Endothelial cell (in vitro differentiated cells): ENCODE data around the gene LGALS7. TPM values are rescaled to one million over a fixed set of nuclear protein-coding genes. Genes with fewer than 3 reads are reported as not detected.
"Not testable (repeated sequence)": the region's sequence is repeated elsewhere in the genome, so short reads cannot be mapped to it uniquely, and the experiment has no call there.

Experiments
- DNase-seq: peaks from one replicate; pipeline ENCODE4 v3.0.0; 2021; ENCODE audit warnings: low spot score
- H3K27ac Mint-ChIP-seq: one replicate; pipeline ENCODE4 v1.8.0; 2021; ENCODE audit warnings: mixed read lengths, inconsistent platforms; ENCODE audit not compliant: unreplicated experiment
- H3K27me3 Mint-ChIP-seq: one replicate; pipeline ENCODE4 v1.8.0; 2021; ENCODE audit warnings: mild to moderate bottlenecking, moderate library complexity, mixed read lengths, inconsistent platforms; ENCODE audit not compliant: unreplicated experiment
- H3K36me3 Mint-ChIP-seq: one replicate; pipeline ENCODE4 v1.8.0; 2021; ENCODE audit warnings: mild to moderate bottlenecking, low read depth, mixed read lengths, inconsistent platforms; ENCODE audit not compliant: unreplicated experiment
- H3K4me1 Mint-ChIP-seq: one replicate; pipeline ENCODE4 v1.8.0; 2021; ENCODE audit warnings: mild to moderate bottlenecking, mixed read lengths, inconsistent platforms; ENCODE audit not compliant: unreplicated experiment
- H3K4me3 Mint-ChIP-seq: one replicate; pipeline ENCODE4 v1.8.0; 2021; ENCODE audit warnings: mild to moderate bottlenecking, mixed read lengths, inconsistent platforms; ENCODE audit not compliant: unreplicated experiment
- H3K9me3 Mint-ChIP-seq: one replicate; pipeline ENCODE4 v1.8.0; 2021; ENCODE audit warnings: mixed read lengths, inconsistent platforms; ENCODE audit not compliant: unreplicated experiment
- total RNA-seq: library from RNA; stranded (reverse); fragmentation: NEBNext Ultra II Directional; extraction: Animal tissue kit (Norgen Biotek cat#: 25700); gene quantifications from one replicate; pipeline ENCODE4 v1.2.1, GENCODE V29; 2021; ENCODE audit not compliant: unreplicated experiment
- TF ChIP-seq, protein P1 (sequence below): fragments of 200-600 bp; sonication (generic); IDR thresholded peaks from one replicate; pipeline ENCODE4 v1.5.0; 2021; ENCODE audit warnings: antibody characterized with exemption; ENCODE audit not compliant: unreplicated experiment

LGALS7 gene
- total RNA-seq, 1 donor from 2014 or later, result 3.6 TPM

DNA sequence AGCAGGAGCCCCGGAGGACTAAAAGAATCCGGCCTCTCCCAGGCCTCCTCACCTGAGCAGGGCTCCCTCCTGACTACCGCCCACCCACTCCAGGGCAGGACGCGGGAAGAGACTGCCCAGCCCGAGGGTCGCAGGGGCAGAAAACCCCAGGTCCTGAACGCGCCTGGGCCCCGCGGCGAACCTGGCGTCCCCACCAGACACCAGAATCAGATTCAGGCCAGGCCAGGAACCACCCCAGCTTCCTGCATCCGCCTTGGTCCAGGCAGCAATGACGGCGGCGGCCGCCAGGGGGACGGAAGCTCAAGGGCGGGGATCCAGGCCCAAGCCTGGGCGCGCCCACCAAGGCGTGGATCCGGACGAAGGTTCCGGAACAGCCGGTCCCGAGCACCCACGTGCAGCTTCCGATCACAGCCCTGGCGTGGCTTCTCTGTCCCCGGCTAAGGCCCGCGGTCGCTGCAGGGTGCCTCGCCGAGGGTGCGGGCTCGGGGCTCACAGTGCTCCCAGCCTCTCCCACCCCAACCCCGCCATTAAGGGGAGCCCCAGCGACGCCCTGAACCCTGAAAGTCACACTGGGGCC lies 3.6 kb downstream of the LGALS7 start:
- H3K27ac Mint-ChIP-seq, result peak overlapping the region; percentile 13
- no peaks in the 10 kb centered on the region for H3K9me3 Mint-ChIP-seq
- peaks cover 4% of the 10 kb centered on the region for H3K36me3 Mint-ChIP-seq
- H3K27me3 Mint-ChIP-seq, result no peaks in the 10 kb centered on the region
- peak; percentile 87 for DNase-seq
- H3K4me1 Mint-ChIP-seq, result peaks cover 10% of the 10 kb centered on the region
- TF ChIP-seq, protein P1, sequence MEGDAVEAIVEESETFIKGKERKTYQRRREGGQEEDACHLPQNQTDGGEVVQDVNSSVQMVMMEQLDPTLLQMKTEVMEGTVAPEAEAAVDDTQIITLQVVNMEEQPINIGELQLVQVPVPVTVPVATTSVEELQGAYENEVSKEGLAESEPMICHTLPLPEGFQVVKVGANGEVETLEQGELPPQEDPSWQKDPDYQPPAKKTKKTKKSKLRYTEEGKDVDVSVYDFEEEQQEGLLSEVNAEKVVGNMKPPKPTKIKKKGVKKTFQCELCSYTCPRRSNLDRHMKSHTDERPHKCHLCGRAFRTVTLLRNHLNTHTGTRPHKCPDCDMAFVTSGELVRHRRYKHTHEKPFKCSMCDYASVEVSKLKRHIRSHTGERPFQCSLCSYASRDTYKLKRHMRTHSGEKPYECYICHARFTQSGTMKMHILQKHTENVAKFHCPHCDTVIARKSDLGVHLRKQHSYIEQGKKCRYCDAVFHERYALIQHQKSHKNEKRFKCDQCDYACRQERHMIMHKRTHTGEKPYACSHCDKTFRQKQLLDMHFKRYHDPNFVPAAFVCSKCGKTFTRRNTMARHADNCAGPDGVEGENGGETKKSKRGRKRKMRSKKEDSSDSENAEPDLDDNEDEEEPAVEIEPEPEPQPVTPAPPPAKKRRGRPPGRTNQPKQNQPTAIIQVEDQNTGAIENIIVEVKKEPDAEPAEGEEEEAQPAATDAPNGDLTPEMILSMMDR, result peak; percentile 91
- peak overlapping the region; percentile 81 for H3K4me3 Mint-ChIP-seq

DNA sequence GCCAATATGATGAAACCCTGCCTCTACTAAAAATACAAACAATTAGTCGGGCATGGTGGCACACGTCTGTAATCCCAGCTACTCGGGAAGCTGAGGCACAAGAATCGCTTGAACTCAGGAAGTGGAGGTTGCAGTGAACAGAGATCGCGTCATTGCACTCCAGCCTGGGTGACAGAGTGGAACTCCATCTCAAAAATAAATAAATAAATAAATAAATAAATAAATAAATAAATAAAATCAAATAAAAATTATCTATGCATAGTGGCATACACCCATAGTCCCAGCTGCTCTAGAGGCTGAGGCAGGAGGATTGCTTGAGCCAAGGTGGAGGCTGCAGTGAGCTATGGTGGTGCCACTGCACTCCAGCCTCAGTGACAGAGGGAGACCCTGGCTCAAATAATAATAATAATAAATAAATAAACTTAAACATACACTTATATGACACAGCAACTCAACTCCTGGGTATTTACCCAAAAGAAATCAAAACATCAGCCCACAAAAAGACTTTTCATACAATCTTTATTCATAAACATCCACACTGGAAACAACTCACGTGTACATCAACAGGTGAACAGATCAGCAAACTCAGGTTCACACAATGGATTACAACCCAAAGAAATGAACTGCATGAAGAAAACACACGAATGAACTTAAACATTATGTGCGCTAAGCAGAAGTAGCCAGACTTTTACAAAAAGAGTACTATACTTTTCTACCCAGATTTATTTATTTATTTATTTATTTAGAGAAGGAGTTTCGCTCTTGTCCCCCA lies 6.9 kb downstream of the LGALS7 start:
- Mint-ChIP-seq H3K27ac (no peak overlapping the region), H3K36me3 (peaks cover 4% of the 10 kb centered on the region), H3K9me3 (no peaks in the 10 kb centered on the region), H3K4me3 (no peak overlapping the region), H3K27me3 (no peaks in the 10 kb centered on the region), H3K4me1 (peaks cover 3% of the 10 kb centered on the region)
- TF ChIP-seq, protein P1, result no peak
- DNase-seq, result no peak

- H3K36me3 Mint-ChIP-seq, result peaks cover 4% of the 10 kb centered on the region
- H3K4me3 Mint-ChIP-seq, result no peak overlapping the region
- no peaks in the 10 kb centered on the region for H3K27me3 Mint-ChIP-seq
- no peaks in the 10 kb centered on the region for H3K9me3 Mint-ChIP-seq
- no peak for DNase-seq
- H3K27ac Mint-ChIP-seq, result no peak overlapping the region
- H3K4me1 Mint-ChIP-seq, result peaks cover 3% of the 10 kb centered on the region
- TF ChIP-seq, protein P1, result no peak
Measured at GRCh38 chr19:38765214-38765613, 8.1 kb downstream of the LGALS7 start.

GRCh38 chr19:38763795-38764220 lies 9.5 kb downstream of the LGALS7 start:
- TF ChIP-seq, protein P1, result no peak
- H3K27me3 Mint-ChIP-seq, result no peaks in the 10 kb centered on the region
- H3K27ac Mint-ChIP-seq, result no peak overlapping the region
- no peak for DNase-seq
- H3K36me3 Mint-ChIP-seq, result no peaks in the 10 kb centered on the region
- no peak overlapping the region for H3K4me3 Mint-ChIP-seq
- H3K4me1 Mint-ChIP-seq, result no peaks in the 10 kb centered on the region
- no peaks in the 10 kb centered on the region for H3K9me3 Mint-ChIP-seq

- DNase-seq, H3K27me3 Mint-ChIP-seq, H3K36me3 Mint-ChIP-seq, H3K27ac Mint-ChIP-seq, H3K4me1 Mint-ChIP-seq, H3K9me3 Mint-ChIP-seq, H3K4me3 Mint-ChIP-seq: not testable (repeated sequence)
Measured at GRCh38 chr19:38761884-38762389, 11.4 kb downstream of the LGALS7 start.

DNA sequence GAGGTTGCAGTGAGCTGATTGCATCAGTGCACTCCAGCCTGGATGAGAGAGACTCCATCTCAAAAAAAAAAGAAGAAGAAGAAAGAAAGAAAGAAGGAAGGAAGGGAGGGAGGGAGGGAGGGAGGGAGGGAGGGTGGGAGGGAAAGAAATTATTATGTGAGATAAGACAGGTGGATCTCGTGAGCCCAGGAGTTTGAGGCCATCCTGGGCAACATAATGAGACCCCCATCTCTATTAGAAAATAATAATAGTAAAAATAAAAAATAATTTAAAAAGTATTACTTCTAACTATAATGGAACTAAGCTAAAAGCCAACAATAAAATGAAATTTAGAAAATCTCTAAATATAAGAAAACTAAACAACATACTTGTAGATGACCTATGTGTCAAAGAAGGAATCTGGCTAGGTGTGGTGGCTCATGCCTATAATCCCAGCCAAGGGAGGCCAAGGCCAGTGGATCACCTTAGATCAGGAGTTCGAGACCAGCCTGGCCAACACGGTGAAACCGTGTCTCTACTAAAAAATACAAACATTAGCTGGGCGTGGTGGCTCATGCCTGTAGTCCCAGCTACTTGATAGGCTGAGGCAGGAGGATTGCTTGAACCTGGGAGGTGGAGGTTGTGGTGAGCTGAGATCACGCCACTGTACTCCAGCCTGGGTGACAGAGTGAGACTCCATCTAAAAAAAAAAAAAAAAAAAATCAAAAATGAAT lies 12.4 kb downstream of the LGALS7 start:
- H3K9me3 Mint-ChIP-seq, H3K4me3 Mint-ChIP-seq, H3K27me3 Mint-ChIP-seq, H3K4me1 Mint-ChIP-seq, H3K27ac Mint-ChIP-seq, H3K36me3 Mint-ChIP-seq, DNase-seq: not testable (repeated sequence)
